ENCODE results near the gene GPR55.

DNA sequence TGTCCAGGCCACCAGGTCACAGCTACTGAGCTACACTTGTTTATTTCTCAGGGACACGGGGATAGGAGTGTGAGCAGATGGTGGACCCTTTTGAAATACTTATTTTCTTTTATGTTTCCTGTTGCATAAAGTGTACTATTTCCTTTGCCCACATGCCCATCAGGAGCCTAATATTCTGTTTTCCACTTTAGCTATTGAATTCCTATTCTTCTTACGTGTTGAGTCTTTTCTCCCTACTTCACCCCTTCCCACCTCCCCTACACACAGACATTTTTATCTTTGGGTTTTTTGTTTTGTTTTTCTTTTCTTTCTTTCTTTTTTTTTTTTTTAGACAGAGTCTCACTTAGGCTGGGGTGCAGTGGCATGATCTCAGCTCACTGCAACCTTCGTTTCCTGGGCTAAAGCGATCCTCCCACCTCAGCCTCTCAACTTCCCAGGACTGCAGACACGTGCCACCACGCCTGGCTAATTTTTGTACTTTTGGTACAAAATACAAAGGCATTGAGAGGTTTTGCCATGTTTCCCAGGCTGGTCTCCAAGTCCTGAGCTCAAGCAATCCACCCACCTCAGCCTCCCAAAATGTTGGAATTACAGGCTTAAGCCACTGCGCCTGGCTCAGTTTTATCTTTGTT is 5.2 kb upstream of the GPR55 start:
- no peak for TF ChIP-seq CEBPB (IDR thresholded peaks at IDR 0.05; ENCODE audit: low read depth, low read length)
- no peak for TF ChIP-seq RBBP5 (IDR thresholded peaks at IDR 0.05; ENCODE audit: borderline replicate concordance, low read depth, low read length)
- TF ChIP-seq CTCF (IDR thresholded peaks at IDR 0.05; ENCODE audit: control extremely low read depth in 1 of 3, insufficient read depth in 1 of 3, low read depth in 1 of 3, low read length in 3 of 3) = no peak
- TF ChIP-seq POLR2A (IDR thresholded peaks at IDR 0.05; ENCODE audit: control extremely low read depth in 1 of 2, low read depth in 2 of 2, low read length in 2 of 2) = no peak
- TF ChIP-seq CREB1 (IDR thresholded peaks at IDR 0.05) = no peak
- no peak for TF ChIP-seq YY1 (IDR thresholded peaks at IDR 0.05; ENCODE audit: low read depth, low read length)
- no peak for TF ChIP-seq ZNF274 (IDR thresholded peaks at IDR 0.05; ENCODE audit: borderline replicate concordance, extremely low read depth, low read length)
- TF ChIP-seq, protein P1, sequence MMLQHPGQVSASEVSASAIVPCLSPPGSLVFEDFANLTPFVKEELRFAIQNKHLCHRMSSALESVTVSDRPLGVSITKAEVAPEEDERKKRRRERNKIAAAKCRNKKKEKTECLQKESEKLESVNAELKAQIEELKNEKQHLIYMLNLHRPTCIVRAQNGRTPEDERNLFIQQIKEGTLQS (IDR thresholded peaks at IDR 0.05; ENCODE audit: insufficient read depth, low read depth, low read length) = no peak
- TF ChIP-seq SAP30 (IDR thresholded peaks at IDR 0.05; ENCODE audit: insufficient read depth, insufficient replicate concordance, low read length) = no peak
- no peak for TF ChIP-seq SRF (IDR thresholded peaks at IDR 0.05; ENCODE audit: low read depth, low read length)
- no peak for TF ChIP-seq POLR2AphosphoS5 (IDR thresholded peaks at IDR 0.05; ENCODE audit: low read depth, low read length)
- no peak for TF ChIP-seq RAD21 (IDR thresholded peaks at IDR 0.05 in 1 of 2, conservative IDR thresholded peaks at IDR 0.05 in 1 of 2; ENCODE audit: low read depth in 2 of 2, low read length in 2 of 2)

All from H1 (cell line).